ENCODE data around the gene KRT83. TPM values are rescaled to one million over a fixed set of nuclear protein-coding genes. Genes with fewer than 3 reads are reported as not detected.

KRT83 gene
- polyA plus RNA-seq, 1 experiment: 0.07 TPM

GRCh38 chr12:52366738-52367485, 45.7 kb upstream of the KRT83 start, which contains the start of gene KRT85:
Gene KRT85, minus strand, starts transcription at chr12:52367481. Its CDS starts 76 bp downstream, at chr12:52367405.
- TF ChIP-seq CTCF (IDR thresholded peaks at IDR 0.05; ENCODE audit: insufficient read depth, low read depth, low read length): no peak
- H3K4me3 ChIP-seq (ENCODE audit: low read depth, low read length): no peak within 1 kb of the TSS
- H3K36me3 ChIP-seq (ENCODE audit: control insufficient read depth, insufficient read depth, low read length): no peaks in the 10 kb centered on the region
- POLR2A ChIA-PET: no interaction called here
- CTCF ChIA-PET: interaction anchor here (0.6 to 8.0 kb wide), 4 partner anchors 39 to 515 kb away, joined by 3 to 142 read pairs (median 24); no protein-coding TSS in a partner anchor
- peaks cover 21% of the 10 kb centered on the region for H3K27me3 ChIP-seq (ENCODE audit: control insufficient read depth, insufficient read depth, low read length)
- no peak for DNase-seq (ENCODE audit: low read depth)

GRCh38 chr12:52364901-52365489, 43.8 kb upstream of the KRT83 start:
- H3K4me3 ChIP-seq (ENCODE audit: low read depth, low read length): no peak overlapping the region
- ChIA-PET CTCF (interaction anchor here (0.5 to 2.1 kb wide), 7 partner anchors 10 to 616 kb away, joined by 3 to 9 read pairs (median 3); no protein-coding TSS in a partner anchor), POLR2A (no interaction called here)
- TF ChIP-seq CTCF (IDR thresholded peaks at IDR 0.05; ENCODE audit: insufficient read depth, low read depth, low read length): no peak
- peaks cover 20% of the 10 kb centered on the region for H3K27me3 ChIP-seq (ENCODE audit: control insufficient read depth, insufficient read depth, low read length)
- DNase-seq (ENCODE audit: low read depth): no peak
- no peaks in the 10 kb centered on the region for H3K36me3 ChIP-seq (ENCODE audit: control insufficient read depth, insufficient read depth, low read length)

DNA sequence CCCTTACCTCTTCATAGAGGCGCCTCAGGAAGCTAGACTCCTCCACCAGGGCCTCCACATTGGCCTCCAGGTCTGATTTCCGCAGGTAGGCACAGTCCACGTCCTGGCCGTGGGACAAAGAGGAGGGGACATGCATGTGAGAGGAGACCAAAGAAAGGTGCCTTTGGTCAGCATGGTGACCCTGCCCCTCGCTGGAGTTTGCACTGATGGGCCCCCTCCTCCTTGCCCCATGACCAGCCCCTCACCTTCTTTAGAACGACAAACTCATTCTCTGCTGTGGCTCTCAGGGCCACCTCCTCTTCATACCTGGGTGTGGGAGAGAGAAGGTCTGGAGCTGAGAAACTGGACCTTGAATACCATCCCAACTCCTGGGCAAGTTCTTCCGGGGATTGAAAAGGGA, 42.9 kb upstream of the KRT83 start:
- CTCF ChIA-PET: interaction anchor here (1.4 to 2.1 kb wide), 3 partner anchors 9 to 521 kb away, joined by 3 to 9 read pairs (median 5); no protein-coding TSS in a partner anchor
- no peaks in the 10 kb centered on the region for H3K36me3 ChIP-seq (ENCODE audit: control insufficient read depth, insufficient read depth, low read length)
- H3K4me3 ChIP-seq (ENCODE audit: low read depth, low read length): no peak overlapping the region
- no peak for DNase-seq (ENCODE audit: low read depth)
- no peak for TF ChIP-seq CTCF (IDR thresholded peaks at IDR 0.05; ENCODE audit: insufficient read depth, low read depth, low read length)
- peaks cover 15% of the 10 kb centered on the region for H3K27me3 ChIP-seq (ENCODE audit: control insufficient read depth, insufficient read depth, low read length)
- POLR2A ChIA-PET: no interaction called here

DNA sequence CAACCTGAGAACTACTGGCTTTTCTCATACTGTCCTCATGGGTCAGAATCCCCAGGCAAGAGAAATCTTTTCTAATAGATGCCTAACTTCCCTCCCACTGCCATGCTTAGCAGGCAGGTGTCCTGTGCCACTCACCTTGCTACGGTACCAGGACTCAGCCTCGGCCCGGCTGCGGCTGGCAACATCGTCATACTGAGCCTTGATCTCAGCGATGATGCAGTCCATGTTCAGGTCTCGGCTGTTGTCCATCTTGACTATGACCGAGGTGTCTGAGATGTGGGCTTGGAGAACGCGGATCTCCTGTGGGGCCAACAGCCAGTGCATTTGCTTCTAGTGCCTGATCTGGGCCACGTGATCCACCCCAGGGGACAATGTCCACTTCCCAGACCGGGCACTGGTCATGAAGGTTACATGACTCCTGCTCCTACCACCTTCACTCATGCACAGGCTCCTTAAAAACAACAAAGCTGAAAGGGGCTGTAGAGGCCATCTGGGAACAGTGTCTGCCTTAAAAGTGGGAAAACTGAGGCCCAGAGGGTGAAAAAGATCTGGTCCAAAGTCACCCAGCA, 42.0 kb upstream of the KRT83 start:
- DNase-seq (ENCODE audit: low read depth): no peak
- TF ChIP-seq CTCF (IDR thresholded peaks at IDR 0.05; ENCODE audit: insufficient read depth, low read depth, low read length): no peak
- CTCF ChIA-PET: no interaction called here
- H3K36me3 ChIP-seq (ENCODE audit: control insufficient read depth, insufficient read depth, low read length): no peaks in the 10 kb centered on the region
- H3K4me3 ChIP-seq (ENCODE audit: low read depth, low read length): no peak overlapping the region
- POLR2A ChIA-PET: no interaction called here
- peaks cover 9% of the 10 kb centered on the region for H3K27me3 ChIP-seq (ENCODE audit: control insufficient read depth, insufficient read depth, low read length)

GRCh38 chr12:52362118-52362726, 41.0 kb upstream of the KRT83 start:
- no peak for DNase-seq (ENCODE audit: low read depth)
- ChIA-PET CTCF (interaction anchor here (1.2 to 2.0 kb wide), 5 partner anchors 8 to 517 kb away, joined by 3 to 22 read pairs (median 5); no protein-coding TSS in a partner anchor), POLR2A (no interaction called here)

More at GRCh38 chr12:52362118-52362726, 41.0 kb upstream of the KRT83 start:
- peaks cover 9% of the 10 kb centered on the region for H3K27me3 ChIP-seq (ENCODE audit: control insufficient read depth, insufficient read depth, low read length)
- no peaks in the 10 kb centered on the region for H3K36me3 ChIP-seq (ENCODE audit: control insufficient read depth, insufficient read depth, low read length)
- H3K4me3 ChIP-seq (ENCODE audit: low read depth, low read length): no peak overlapping the region
- no peak for TF ChIP-seq CTCF (IDR thresholded peaks at IDR 0.05; ENCODE audit: insufficient read depth, low read depth, low read length)

All from BJ (cell line).